Fibroblast of pulmonary artery (primary cell): ENCODE results near the gene CACNG3.
"Not testable (repeated sequence)": the region's sequence is repeated elsewhere in the genome, so short reads cannot be mapped to it uniquely, and the experiment has no call there.

Source experiments
- DNase-seq: peaks from one replicate; pipeline ENCODE4 v3.0.0-alpha.2; 2010; ENCODE audit warnings: low read depth
- H3K4me3 ChIP-seq: replicated peaks from 2 replicates; pipeline ENCODE4 v1.5.1; 2011; ENCODE audit warnings: low read depth, mild to moderate bottlenecking, control low read depth, low read length, moderate library complexity
- TF ChIP-seq, protein P1 (sequence below): IDR thresholded peaks from 2 replicates; pipeline ENCODE4 v1.5.1; 2011; ENCODE audit warnings: mild to moderate bottlenecking, control low read depth, low read length, inconsistent platforms; ENCODE audit errors: missing control alignments

Gene CACNG3

DNA sequence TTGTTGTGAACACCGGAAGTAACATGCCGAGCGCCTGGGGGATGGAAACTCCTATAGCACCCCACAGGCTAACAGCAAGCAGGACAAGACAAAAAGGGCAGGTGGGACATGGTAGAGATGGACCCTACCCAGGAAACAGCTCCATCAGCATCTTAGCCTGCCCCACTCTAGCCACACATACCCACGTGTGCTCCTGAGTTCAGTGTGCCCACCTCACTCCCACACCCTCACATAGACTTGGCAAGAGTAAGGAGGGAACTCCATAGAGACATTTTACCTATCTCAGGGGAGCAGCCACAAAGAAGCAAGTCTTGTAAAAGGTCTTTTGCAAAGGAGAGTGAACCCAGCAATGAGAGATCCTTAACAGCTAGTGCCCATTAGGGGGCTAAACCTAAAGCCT is 37.8 kb upstream of the CACNG3 start:
- no peak for DNase-seq
- no peak overlapping the region for H3K4me3 ChIP-seq
- TF ChIP-seq, protein P1, sequence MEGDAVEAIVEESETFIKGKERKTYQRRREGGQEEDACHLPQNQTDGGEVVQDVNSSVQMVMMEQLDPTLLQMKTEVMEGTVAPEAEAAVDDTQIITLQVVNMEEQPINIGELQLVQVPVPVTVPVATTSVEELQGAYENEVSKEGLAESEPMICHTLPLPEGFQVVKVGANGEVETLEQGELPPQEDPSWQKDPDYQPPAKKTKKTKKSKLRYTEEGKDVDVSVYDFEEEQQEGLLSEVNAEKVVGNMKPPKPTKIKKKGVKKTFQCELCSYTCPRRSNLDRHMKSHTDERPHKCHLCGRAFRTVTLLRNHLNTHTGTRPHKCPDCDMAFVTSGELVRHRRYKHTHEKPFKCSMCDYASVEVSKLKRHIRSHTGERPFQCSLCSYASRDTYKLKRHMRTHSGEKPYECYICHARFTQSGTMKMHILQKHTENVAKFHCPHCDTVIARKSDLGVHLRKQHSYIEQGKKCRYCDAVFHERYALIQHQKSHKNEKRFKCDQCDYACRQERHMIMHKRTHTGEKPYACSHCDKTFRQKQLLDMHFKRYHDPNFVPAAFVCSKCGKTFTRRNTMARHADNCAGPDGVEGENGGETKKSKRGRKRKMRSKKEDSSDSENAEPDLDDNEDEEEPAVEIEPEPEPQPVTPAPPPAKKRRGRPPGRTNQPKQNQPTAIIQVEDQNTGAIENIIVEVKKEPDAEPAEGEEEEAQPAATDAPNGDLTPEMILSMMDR: no peak

DNA sequence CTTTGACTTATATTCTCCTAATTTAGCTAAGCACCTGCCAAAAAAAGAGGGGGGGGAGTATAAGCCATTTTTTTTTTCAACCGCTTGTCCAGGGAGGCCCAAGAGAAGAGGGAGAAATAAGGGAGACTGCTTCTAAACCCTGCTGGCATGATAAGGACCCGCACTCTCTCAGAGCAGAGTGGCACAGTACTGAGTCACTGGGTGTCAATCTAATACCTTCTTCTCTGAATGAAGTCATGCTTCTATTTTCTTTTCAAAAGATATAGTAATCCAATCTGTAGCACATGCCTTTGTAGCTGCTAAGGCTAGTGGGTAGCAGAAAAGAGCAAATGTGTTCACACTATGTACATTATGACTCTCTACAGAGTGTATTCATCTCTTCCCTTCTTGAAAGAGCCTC is 34.9 kb upstream of the CACNG3 start:
- DNase-seq: no peak
- TF ChIP-seq, protein P1: no peak
- no peak overlapping the region for H3K4me3 ChIP-seq

DNA sequence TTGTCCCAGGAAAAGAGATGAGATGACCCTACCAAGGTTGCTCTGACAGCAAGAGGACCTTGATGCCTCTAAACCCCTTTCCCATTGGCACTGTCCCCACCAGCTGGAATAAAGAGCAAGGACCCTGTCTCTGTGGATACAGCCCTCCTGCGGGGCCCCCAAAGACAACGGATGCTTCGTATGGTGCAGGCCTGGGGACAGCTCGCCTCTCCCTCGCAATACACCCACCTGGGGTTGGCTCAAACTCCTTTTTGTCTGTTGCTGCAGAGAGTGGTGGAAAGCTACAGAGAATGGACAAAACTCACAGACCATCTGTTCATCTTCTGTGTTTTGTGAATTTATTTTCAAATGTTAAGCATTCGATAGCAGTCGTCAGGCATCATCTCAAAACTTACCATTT is 27.6 kb upstream of the CACNG3 start:
- H3K4me3 ChIP-seq: no peak overlapping the region
- TF ChIP-seq, protein P1: no peak
- no peak for DNase-seq

DNA sequence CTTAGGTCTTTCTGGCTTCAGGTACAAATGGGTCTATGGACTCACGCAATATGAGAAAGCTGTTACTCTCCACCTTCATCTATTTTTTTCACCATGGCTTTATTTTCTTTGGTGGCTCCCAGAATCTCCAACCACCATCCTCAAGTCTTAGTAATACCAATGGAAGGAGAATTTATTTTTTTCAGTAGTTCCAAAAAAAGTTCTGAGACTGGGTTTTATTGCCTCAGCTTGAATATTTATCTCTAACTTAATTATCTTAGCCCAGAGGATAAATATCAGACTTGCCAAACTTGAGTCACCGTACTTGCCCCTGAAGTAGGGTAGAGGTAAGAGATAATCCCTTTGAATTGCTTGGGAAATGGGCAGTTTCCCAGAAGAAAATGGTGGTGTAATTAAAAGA is 23.2 kb upstream of the CACNG3 start:
- no peak overlapping the region for H3K4me3 ChIP-seq
- DNase-seq: no peak
- TF ChIP-seq, protein P1: no peak

DNA sequence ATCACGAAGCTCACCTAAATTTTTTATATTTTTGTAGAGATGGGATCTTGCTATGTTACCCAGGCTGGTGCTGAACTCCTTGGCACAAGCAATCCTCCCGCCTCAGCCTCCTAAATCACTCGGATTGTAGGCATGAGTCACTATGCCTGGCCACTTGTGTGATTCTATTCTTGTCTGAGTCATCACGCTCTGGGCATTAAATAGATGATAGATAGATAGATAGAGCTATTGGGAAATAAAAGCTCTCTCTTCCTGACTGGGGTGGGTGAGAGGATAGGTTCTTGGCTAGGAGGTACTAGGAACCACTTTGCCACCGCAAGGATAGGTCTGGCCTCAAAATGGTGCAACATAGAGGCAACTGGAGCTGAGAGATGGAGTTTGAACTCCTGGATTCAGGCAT is 21.4 kb upstream of the CACNG3 start:
- no peak overlapping the region for H3K4me3 ChIP-seq
- TF ChIP-seq, protein P1: no peak
- DNase-seq: no peak

DNA sequence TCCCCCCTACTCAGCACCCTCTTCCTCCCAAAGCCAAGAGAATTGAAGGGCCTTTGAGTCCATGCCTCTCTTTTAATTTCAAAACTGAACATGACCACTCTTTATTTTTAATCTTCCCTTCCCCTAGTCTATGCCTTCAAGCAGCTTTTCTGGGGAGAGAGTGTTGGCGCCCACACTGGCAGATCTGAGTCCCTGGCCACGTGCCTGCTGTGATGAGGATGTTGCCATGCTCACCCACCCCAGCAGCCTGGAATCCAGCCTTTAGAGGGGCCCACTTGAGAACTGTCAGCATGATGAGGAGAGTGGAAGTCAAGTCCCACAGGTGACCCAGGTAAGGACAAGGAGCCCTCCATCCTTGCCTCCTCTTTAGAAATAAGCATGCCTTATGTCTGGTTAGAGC is 20.3 kb upstream of the CACNG3 start:
- DNase-seq: no peak
- H3K4me3 ChIP-seq: no peak overlapping the region

DNA sequence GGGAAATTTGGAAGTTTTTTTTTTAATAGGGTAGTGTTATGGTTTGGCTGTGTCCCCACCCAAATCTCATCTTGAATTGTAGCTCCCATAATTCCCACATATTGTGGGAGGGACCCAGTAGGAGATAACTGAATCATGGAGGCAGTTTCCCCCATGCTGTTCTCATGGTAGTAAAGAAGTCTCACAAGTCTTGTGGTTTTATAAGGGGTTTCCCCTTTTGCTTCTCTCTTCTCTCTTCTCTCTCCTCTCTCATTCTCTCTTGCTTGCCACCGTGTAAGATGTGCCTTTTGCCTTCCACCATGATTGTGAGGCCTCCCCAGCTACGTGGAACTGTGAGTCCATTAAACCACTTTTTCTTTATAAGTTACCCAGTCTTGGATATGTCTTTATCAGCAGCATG is 17.3 kb upstream of the CACNG3 start:
- not testable (repeated sequence) for DNase-seq, H3K4me3 ChIP-seq

More for the DNA sequence above, 20.3 kb upstream of the CACNG3 start:
- TF ChIP-seq, protein P1: no peak
